ENCODE results near the gene ATP2B2. TPM values are rescaled to one million over a fixed set of nuclear protein-coding genes. Genes with fewer than 3 reads are reported as not detected.
A peak's percentile ranks its signal among the peaks of the same experiment; 100 is the strongest.

The ATP2B2 gene
- total and polyA plus RNA-seq, 2 of the 8 experiments (the other 6 are each of a cell fraction or from before 2014, with no cell fraction given), result 0.14 to 1.2 TPM

GRCh38 chr3:10396931-10397330 lies 108.5 kb downstream of the ATP2B2 start:
- Histone ChIP-seq H3K27ac (ENCODE audit: low read depth, low read length) (no peak overlapping the region), H2BK12ac (ENCODE audit: low read depth, low read length) (peak overlapping the region; percentile 44; the same call in 1 of the 2 replicates), H3K4me3 (ENCODE audit: extremely low read depth in 1 of 4, insufficient read depth in 2 of 4, low read depth in 3 of 4, low read length in 4 of 4) (no peak overlapping the region), H3K18ac (ENCODE audit: extremely low read depth, low read length) (no peak overlapping the region), H2BK20ac (ENCODE audit: low read length) (0 out of 2 replicates have a peak overlapping the region, but pooled peaks have one; percentile 5), H3K23ac (ENCODE audit: insufficient read length) (no peak overlapping the region), H3K14ac (ENCODE audit: insufficient read length) (no peak overlapping the region), H4K5ac (ENCODE audit: insufficient read length, low read depth, low read length) (no peak overlapping the region), H3K4me2 (ENCODE audit: insufficient read depth in 1 of 2, low read depth in 2 of 2, low read length in 2 of 2) (no peak overlapping the region), H2AFZ (ENCODE audit: low read length) (no peak overlapping the region), H4K20me1 (replicated peaks in 1 of 2; ENCODE audit: control insufficient read depth in 1 of 2, insufficient read depth in 2 of 2, low read length in 2 of 2) (no peaks in the 10 kb centered on the region), H3K4me1 (replicated peaks in 1 of 4; ENCODE audit: control insufficient read depth in 3 of 4, insufficient read depth in 4 of 4, low read length in 3 of 4) (peaks cover 6 to 22% (median 14%) of the 10 kb centered on the region in 4 experiments), H3K36me3 (ENCODE audit: control insufficient read depth in 2 of 4, insufficient read depth in 4 of 4, low read length in 3 of 4) (no peaks in the 10 kb centered on the region), H4K91ac (replicated peaks; ENCODE audit: insufficient read length, low read length) (peak overlapping the region; percentile 25), H3K9ac (replicated peaks in 1 of 4; ENCODE audit: extremely low read depth in 1 of 4, low read depth in 3 of 4, low read length in 3 of 4) (no peak overlapping the region), H3K4ac (replicated peaks; ENCODE audit: insufficient read length, low read depth, low read length) (no peak overlapping the region), H2BK120ac (replicated peaks; ENCODE audit: low read depth, low read length) (no peak overlapping the region), H3K79me1 (ENCODE audit: low read depth, low read length) (no peaks in the 10 kb centered on the region), H3K23me2 (ENCODE audit: low read depth, low read length) (no peaks in the 10 kb centered on the region), H2BK5ac (ENCODE audit: low read depth, low read length) (peak overlapping the region; percentile 10; the same call in 1 of the 2 replicates), H2AK5ac (ENCODE audit: low read depth, low read length) (no peak overlapping the region), H3K9me3 (ENCODE audit: insufficient read depth in 2 of 2, low read depth in 1 of 2, low read length in 1 of 2) (no peaks in the 10 kb centered on the region), H3K27me3 (replicated peaks in 1 of 4; ENCODE audit: control insufficient read depth in 3 of 4, extremely low read depth in 1 of 4, insufficient read depth in 3 of 4, low read length in 3 of 4) (no peaks in the 10 kb centered on the region; a peak in 1 of 7 replicates), H3K79me2 (ENCODE audit: control insufficient read depth in 1 of 2, insufficient read depth in 2 of 2, low read length in 2 of 2) (no peaks in the 10 kb centered on the region), H4K8ac (ENCODE audit: extremely low read depth, insufficient read depth, low read length) (no peak overlapping the region), H2BK15ac (ENCODE audit: low read length) (peak overlapping the region; percentile 25; the same call in 1 of the 2 replicates), H3K56ac (replicated peaks; ENCODE audit: insufficient read length, low read depth, low read length) (no peak overlapping the region)
- POLR2A ChIA-PET (ENCODE audit: partially characterized antibody), result no interaction called here
- 78% methylated on average over 4 of the region's 4 CpGs; no CpG with 5 or more reads in 1 of the 2 experiments for WGBS, 2 experiments (ENCODE audit: extremely low coverage in 1 of 2, insufficient coverage in 1 of 2, insufficient read length in 1 of 2, insufficient replicate concordance in 2 of 2, low coverage in 1 of 2, low lambda C conversion rate in 2 of 2, missing lambda C conversion rate in 1 of 2)
- TF ChIP-seq JUND (IDR thresholded peaks at IDR 0.05; ENCODE audit: low read length) (no peak), SUZ12 (IDR thresholded peaks at IDR 0.05; ENCODE audit: low read length) (no peak)
- TF ChIP-seq, protein P1, sequence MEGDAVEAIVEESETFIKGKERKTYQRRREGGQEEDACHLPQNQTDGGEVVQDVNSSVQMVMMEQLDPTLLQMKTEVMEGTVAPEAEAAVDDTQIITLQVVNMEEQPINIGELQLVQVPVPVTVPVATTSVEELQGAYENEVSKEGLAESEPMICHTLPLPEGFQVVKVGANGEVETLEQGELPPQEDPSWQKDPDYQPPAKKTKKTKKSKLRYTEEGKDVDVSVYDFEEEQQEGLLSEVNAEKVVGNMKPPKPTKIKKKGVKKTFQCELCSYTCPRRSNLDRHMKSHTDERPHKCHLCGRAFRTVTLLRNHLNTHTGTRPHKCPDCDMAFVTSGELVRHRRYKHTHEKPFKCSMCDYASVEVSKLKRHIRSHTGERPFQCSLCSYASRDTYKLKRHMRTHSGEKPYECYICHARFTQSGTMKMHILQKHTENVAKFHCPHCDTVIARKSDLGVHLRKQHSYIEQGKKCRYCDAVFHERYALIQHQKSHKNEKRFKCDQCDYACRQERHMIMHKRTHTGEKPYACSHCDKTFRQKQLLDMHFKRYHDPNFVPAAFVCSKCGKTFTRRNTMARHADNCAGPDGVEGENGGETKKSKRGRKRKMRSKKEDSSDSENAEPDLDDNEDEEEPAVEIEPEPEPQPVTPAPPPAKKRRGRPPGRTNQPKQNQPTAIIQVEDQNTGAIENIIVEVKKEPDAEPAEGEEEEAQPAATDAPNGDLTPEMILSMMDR (IDR thresholded peaks at IDR 0.05; ENCODE audit: control extremely low read depth in 1 of 3, insufficient read depth in 1 of 3, low read depth in 1 of 3, low read length in 3 of 3), result no peak
- DNase-seq (ENCODE audit: low read depth in 1 of 2, low spot score in 2 of 2), result no peak
- CTCF ChIA-PET (ENCODE audit: partially characterized antibody), result no interaction called here
- FAIRE-seq, result no peak

All from H1 (cell line).